GM19099 (cell line): ENCODE data around the gene GOLGA3.

Experiments used
- POLR2A ChIP-seq: IDR thresholded peaks from 3 replicates; pipeline ENCODE4 v1.6.1; 2011; ENCODE audit warnings: low read depth; ENCODE audit not compliant: insufficient read length; ENCODE audit errors: extremely low read depth

Gene GOLGA3

GRCh38 chr12:132774159-132774558, 54.5 kb downstream of the GOLGA3 start:
- no peak for TF ChIP-seq POLR2A

GRCh38 chr12:132773077-132773955, 55.4 kb downstream of the GOLGA3 start:
- no peak for TF ChIP-seq POLR2A

GRCh38 chr12:132772606-132773005, 56.1 kb downstream of the GOLGA3 start:
- no peak for TF ChIP-seq POLR2A

- TF ChIP-seq POLR2A: peak; percentile 33
Observed at GRCh38 chr12:132771126-132771838, 57.4 kb downstream of the GOLGA3 start.

GRCh38 chr12:132766380-132767085, 62.1 kb downstream of the GOLGA3 start:
- no peak for TF ChIP-seq POLR2A

GRCh38 chr12:132765361-132765760, 63.3 kb downstream of the GOLGA3 start:
- no peak for TF ChIP-seq POLR2A

- TF ChIP-seq POLR2A: no peak
Observed at GRCh38 chr12:132764231-132764630, 64.4 kb downstream of the GOLGA3 start.

GRCh38 chr12:132761921-132762583, 66.6 kb downstream of the GOLGA3 start:
- peak; percentile 91 for TF ChIP-seq POLR2A

GRCh38 chr12:132761032-132761920, 67.4 kb downstream of the GOLGA3 start, which contains the start of gene ANKLE2:
Gene ANKLE2, minus strand, starts transcription at chr12:132761832. Its CDS starts 34 bp downstream, at chr12:132761798.
- TF ChIP-seq POLR2A: no peak

- no peak for TF ChIP-seq POLR2A
Observed at GRCh38 chr12:132759359-132759758, 69.3 kb downstream of the GOLGA3 start.

- no peak for TF ChIP-seq POLR2A
Observed at GRCh38 chr12:132754160-132754932, 74.3 kb downstream of the GOLGA3 start.

GRCh38 chr12:132748319-132748718, 80.3 kb downstream of the GOLGA3 start:
- TF ChIP-seq POLR2A: no peak

GRCh38 chr12:132747896-132748295, 80.8 kb downstream of the GOLGA3 start:
- no peak for TF ChIP-seq POLR2A
